ENCODE results near the gene IWS1.

IWS1 gene

GRCh38 chr2:127490283-127490682, 36.0 kb downstream of the IWS1 start:
- TF ChIP-seq CTCF (IDR thresholded peaks at IDR 0.05) = no peak

GRCh38 chr2:127486247-127487058, 39.8 kb downstream of the IWS1 start:
- TF ChIP-seq CTCF (IDR thresholded peaks at IDR 0.05) = no peak
- no peak for DNase-seq (ENCODE audit: low spot score)
- Histone ChIP-seq H3K27ac (no peak overlapping the region), H3K4me3 (no peak overlapping the region)

More at GRCh38 chr2:127490283-127490682, 36.0 kb downstream of the IWS1 start:
- DNase-seq (ENCODE audit: low spot score) = no peak
- H3K4me3 ChIP-seq = no peak overlapping the region
- no peak overlapping the region for H3K27ac ChIP-seq

- DNase-seq (ENCODE audit: low spot score) = no peak
- TF ChIP-seq CTCF (IDR thresholded peaks at IDR 0.05) = no peak
- Histone ChIP-seq H3K27ac (no peak overlapping the region), H3K4me3 (no peak overlapping the region)
These were observed 40.6 kb downstream of the IWS1 start for GRCh38 chr2:127485694-127486071.

GRCh38 chr2:127485051-127485693, 41.1 kb downstream of the IWS1 start:
- no peak for TF ChIP-seq CTCF (IDR thresholded peaks at IDR 0.05)
- Histone ChIP-seq H3K27ac (no peak overlapping the region), H3K4me3 (no peak overlapping the region)
- DNase-seq (ENCODE audit: low spot score) = no peak

GRCh38 chr2:127482031-127482430, 44.3 kb downstream of the IWS1 start:
- no peak overlapping the region for H3K4me3 ChIP-seq
- TF ChIP-seq CTCF (IDR thresholded peaks at IDR 0.05) = no peak
- no peak overlapping the region for H3K27ac ChIP-seq
- DNase-seq (ENCODE audit: low spot score) = no peak

- H3K4me3 ChIP-seq = no peak overlapping the region
- no peak overlapping the region for H3K27ac ChIP-seq
- DNase-seq (ENCODE audit: low spot score) = no peak
- no peak for TF ChIP-seq CTCF (IDR thresholded peaks at IDR 0.05)
These were observed 46.2 kb downstream of the IWS1 start for GRCh38 chr2:127479866-127480743.
